ENCODE results near the gene TMEM80.
A peak's percentile ranks its signal among the peaks of the same experiment; 100 is the strongest.

GRCh38 chr11:706439-706956 is 10.9 kb downstream of the TMEM80 start:
- TF ChIP-seq EZH2 (IDR thresholded peaks at IDR 0.05) (peak; percentile 55), CTCF (IDR thresholded peaks at IDR 0.05) (no peak), EZH2phosphoT487 (IDR thresholded peaks at IDR 0.05) (no peak)

Measured in neural progenitor cell (in vitro differentiated cells).